ENCODE results near the gene NYAP1. TPM values are rescaled to one million over a fixed set of nuclear protein-coding genes. Genes with fewer than 3 reads are reported as not detected.

NYAP1 gene
- total RNA-seq, 2 donors from 2014 or later, result 0.37 to 1.5 TPM

DNA sequence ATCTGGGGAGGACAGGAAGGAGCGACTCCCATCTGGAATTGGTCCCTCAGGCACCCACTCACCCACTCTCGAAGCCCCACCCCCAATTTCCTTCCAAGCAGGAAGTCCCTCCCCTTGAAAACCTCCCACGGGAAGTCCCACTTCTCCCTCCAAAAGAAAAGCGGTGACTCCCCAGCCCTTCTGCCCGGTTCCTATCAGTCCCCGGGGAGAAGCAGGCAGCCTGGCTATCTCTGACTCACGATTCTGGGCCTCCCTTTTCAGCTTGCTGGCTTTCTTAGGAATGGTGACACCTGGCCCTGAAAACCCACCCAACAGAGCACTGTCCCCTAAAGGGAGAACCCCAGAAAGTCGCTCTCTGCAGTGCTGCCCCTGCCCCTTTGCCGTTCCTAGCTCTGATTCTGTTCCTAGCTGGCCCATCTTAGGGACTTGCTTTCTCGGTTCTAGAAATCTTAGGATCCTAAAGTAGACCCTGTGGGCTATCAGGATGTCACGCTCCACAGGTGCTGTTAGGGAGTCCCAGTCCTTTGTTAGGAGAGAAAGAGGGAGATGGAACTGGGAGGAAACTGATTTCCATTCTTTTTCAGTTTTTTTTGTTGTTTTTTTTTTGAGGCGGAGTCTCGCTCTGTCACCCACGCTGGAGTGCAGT is 10.8 kb upstream of the NYAP1 start:
- no peak overlapping the region for H3K4me3 ChIP-seq
- H3K9me3 ChIP-seq, result no peaks in the 10 kb centered on the region
- peak overlapping the region; percentile 69 to 84 for H3K27ac ChIP-seq
- TF ChIP-seq, protein P1, sequence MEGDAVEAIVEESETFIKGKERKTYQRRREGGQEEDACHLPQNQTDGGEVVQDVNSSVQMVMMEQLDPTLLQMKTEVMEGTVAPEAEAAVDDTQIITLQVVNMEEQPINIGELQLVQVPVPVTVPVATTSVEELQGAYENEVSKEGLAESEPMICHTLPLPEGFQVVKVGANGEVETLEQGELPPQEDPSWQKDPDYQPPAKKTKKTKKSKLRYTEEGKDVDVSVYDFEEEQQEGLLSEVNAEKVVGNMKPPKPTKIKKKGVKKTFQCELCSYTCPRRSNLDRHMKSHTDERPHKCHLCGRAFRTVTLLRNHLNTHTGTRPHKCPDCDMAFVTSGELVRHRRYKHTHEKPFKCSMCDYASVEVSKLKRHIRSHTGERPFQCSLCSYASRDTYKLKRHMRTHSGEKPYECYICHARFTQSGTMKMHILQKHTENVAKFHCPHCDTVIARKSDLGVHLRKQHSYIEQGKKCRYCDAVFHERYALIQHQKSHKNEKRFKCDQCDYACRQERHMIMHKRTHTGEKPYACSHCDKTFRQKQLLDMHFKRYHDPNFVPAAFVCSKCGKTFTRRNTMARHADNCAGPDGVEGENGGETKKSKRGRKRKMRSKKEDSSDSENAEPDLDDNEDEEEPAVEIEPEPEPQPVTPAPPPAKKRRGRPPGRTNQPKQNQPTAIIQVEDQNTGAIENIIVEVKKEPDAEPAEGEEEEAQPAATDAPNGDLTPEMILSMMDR (IDR thresholded peaks at IDR 0.05), result no peak
- DNase-seq (ENCODE audit: low spot score), result peak; percentile 81
- no peaks in the 10 kb centered on the region for H3K27me3 ChIP-seq
- H3K4me1 ChIP-seq, result peaks cover 0 to 75% of the 10 kb centered on the region in 2 donors
- H3K36me3 ChIP-seq, result peaks cover 15% of the 10 kb centered on the region

DNA sequence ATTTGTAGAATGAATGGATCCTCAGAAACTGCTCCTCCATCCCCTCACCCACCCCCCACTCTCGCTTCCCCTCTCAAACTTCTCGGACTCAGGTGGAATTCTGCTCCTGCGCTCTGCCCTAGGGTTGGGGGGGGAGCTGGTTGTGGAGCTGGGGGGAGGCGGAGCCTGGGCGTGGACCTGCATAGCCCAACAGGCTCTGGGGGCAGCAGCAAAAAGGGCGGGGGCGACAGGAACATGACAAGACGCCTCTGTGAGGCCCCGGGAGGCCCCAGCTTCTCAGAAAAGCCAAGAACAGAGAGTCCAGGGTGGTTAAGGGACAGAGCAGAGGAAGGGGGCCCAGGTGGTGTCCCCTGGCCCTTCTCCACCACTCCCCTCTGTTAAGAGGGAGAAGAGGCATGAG is 8.2 kb upstream of the NYAP1 start:
- no peaks in the 10 kb centered on the region for H3K27me3 ChIP-seq
- H3K4me1 ChIP-seq, result peaks cover 0 to 70% of the 10 kb centered on the region in 2 donors
- peaks cover 13% of the 10 kb centered on the region for H3K36me3 ChIP-seq
- no peak for DNase-seq (ENCODE audit: low spot score)
- H3K4me3 ChIP-seq, result peak overlapping the region in 1 of 2 donors; percentile 99
- H3K27ac ChIP-seq, result peak overlapping the region; percentile 93 to 97
- no peaks in the 10 kb centered on the region for H3K9me3 ChIP-seq
- TF ChIP-seq, protein P1 (IDR thresholded peaks at IDR 0.05), result no peak

DNA sequence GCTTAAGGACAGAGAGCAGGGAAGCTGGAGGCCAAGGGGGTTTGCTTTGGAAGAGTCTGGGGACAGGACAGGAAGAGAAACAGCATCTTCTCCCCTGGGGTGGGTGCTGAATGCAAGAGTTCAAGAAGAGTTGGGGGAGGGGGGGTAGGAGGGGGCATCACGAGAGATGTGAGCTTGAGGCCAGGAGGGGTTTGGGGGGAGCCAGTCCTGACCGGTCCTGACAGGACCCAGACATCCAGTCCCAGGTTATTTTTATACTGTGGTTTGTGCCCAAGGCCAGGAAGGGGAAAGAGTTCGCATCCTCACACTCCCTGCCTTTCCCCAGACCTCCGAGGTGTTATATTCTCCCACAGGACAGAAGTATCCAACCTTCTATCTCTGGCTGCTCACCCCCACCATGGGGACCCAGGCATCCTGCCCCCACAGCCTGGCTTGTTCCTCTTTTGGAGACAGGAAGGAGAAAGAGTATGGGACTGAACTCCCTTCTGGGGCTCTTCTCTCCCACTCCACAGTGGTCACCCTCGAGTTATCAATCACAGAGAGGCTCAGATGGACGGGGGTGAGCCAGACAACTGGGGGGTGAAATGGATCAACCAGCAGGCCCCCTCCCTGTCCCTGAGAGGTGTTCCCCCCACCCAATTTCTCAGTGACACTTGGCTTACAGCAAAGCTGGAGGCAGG is 7.5 kb upstream of the NYAP1 start:
- no peak for DNase-seq (ENCODE audit: low spot score)
- Histone ChIP-seq H3K9me3 (no peaks in the 10 kb centered on the region), H3K27ac (peak overlapping the region; percentile 93 to 97), H3K4me1 (peaks cover 0 to 70% of the 10 kb centered on the region in 2 donors), H3K4me3 (peak overlapping the region in 1 of 2 donors; percentile 99), H3K27me3 (no peaks in the 10 kb centered on the region), H3K36me3 (peaks cover 11% of the 10 kb centered on the region)
- TF ChIP-seq, protein P1 (IDR thresholded peaks at IDR 0.05), result no peak

DNA sequence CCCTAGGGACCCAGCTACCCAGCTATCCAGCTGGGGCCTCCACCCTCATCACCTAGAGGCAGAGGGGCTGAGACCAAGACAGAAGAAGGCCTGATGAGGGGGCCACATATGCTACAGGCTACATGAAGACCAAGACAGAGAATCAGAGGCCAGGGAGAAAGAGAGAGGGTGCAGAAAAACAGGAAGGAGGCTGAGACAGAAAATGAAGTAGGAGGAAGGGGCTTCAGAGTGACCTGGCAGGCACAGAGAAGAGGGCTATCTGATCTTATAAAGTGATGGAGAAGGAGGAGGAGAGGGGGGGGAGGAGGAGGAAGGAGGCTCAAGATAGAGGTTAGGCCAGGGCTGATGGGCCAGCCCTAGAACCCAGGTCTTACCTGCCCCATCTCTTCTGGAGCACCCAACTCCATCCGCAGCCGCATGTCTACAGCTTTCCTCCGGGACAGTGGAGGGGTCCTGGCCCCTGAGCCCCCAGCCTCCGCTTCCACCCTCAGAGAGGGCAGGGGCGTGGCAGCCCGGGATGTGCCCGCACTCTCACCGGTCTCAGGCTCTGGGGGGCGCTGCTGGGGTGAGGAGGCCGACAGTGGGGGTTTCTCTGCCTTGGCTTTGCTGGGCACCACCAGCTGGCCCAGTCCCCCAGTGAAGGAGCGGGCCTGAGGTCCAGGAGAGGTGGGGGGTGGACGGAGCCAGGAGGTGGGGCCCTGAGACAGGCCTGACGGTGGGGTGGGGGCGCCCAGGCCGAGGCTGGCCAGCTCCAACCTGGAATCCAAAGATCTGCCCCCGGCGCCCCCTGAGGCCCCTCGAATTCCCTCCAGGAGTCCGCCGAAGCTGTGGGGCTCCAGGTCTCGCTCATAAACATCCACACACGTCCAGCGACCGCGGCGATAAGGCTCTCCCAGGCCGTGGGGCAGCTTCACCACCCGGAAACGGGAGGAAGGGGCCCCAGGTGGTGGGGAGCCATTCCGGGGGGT is 6.5 kb upstream of the NYAP1 start:
- H3K9me3 ChIP-seq, result no peaks in the 10 kb centered on the region
- H3K36me3 ChIP-seq, result peaks cover 11% of the 10 kb centered on the region
- H3K27ac ChIP-seq, result peak overlapping the region; percentile 93 to 97
- TF ChIP-seq, protein P1 (IDR thresholded peaks at IDR 0.05), result peak in 1 of 2 donors; percentile 41
- H3K4me1 ChIP-seq, result peaks cover 0 to 64% of the 10 kb centered on the region in 2 donors
- no peak for DNase-seq (ENCODE audit: low spot score)
- peak overlapping the region; percentile 96 to 99 for H3K4me3 ChIP-seq
- H3K27me3 ChIP-seq, result no peaks in the 10 kb centered on the region

DNA sequence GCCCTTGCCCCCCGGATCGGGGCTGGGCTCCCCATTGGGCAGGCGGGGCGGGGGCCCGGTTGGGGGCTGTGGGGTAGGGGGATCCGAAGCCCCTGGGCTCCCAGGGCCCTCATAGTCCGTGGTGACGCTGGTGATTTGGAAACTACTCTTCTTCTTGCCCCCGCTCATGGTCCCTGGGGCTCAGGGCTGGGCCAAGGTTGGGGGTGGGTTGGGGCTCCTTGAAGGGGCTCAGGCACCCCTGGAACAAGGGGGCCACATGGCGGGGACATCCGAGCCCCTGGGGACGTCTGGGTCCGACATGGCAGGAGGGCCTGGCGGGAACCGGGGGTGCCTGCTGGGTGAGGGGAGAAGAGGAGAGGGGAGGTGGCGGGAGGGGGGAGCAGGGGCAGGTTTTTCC is 5.9 kb upstream of the NYAP1 start:
- Histone ChIP-seq H3K4me3 (peak overlapping the region; percentile 96 to 99), H3K36me3 (peaks cover 11% of the 10 kb centered on the region), H3K27ac (peak overlapping the region; percentile 93 to 97), H3K9me3 (no peaks in the 10 kb centered on the region), H3K4me1 (peaks cover 0 to 63% of the 10 kb centered on the region in 2 donors), H3K27me3 (no peaks in the 10 kb centered on the region)
- TF ChIP-seq, protein P1 (IDR thresholded peaks at IDR 0.05), result no peak
- DNase-seq (ENCODE audit: low spot score), result no peak

Data from right atrium auricular region (tissue), 2 donors.